CD14-positive monocyte (primary cell): ENCODE results near the gene DHPS. TPM values are rescaled to one million over a fixed set of nuclear protein-coding genes. Genes with fewer than 3 reads are reported as not detected.
A peak's percentile ranks its signal among the peaks of the same experiment; 100 is the strongest.

ENCODE experiments used
- DNase-seq, 3 donors: peaks; one replicate each; pipeline ENCODE4 v3.0.0-alpha.2; 2011 to 2022
- H2AFZ ChIP-seq: 2 replicates; pipeline ENCODE4 v1.6.0; 2012; ENCODE audit warnings: mild to moderate bottlenecking, low read depth, low read length, inconsistent platforms; ENCODE audit not compliant: insufficient read depth, poor library complexity, severe bottlenecking
- H3K27ac ChIP-seq, 2 donors: 1 replicate in 1 of 2; 2 replicates in 1 of 2; pipeline ENCODE4 v1.5.1; 2012 to 2013; ENCODE audit warnings: low read length in 2 of 2, control low read depth in 1 of 2, inconsistent platforms in 1 of 2, low read depth in 1 of 2, mild to moderate bottlenecking in 1 of 2
- H3K27me3 ChIP-seq, 2 donors: one replicate each; pipeline versions ENCODE4 v1.6.0 to v1.6.1; 2011 to 2013; ENCODE audit warnings: low read length in 2 of 2; ENCODE audit not compliant: control insufficient read depth in 2 of 2, insufficient read depth in 2 of 2
- H3K36me3 ChIP-seq, 2 donors: replicated peaks in 1 of 2; 1 replicate in 1 of 2; 2 replicates in 1 of 2; pipeline versions ENCODE4 v1.5.1 to v1.6.1; 2012 to 2013; ENCODE audit warnings: low read length in 2 of 2, control low read depth in 1 of 2, inconsistent platforms in 1 of 2, mild to moderate bottlenecking in 1 of 2; ENCODE audit not compliant: insufficient read depth in 2 of 2, control insufficient read depth in 1 of 2
- H3K4me1 ChIP-seq, 2 donors: 1 replicate in 1 of 2; 2 replicates in 1 of 2; pipeline versions ENCODE4 v1.5.1 to v1.6.1; 2012 to 2013; ENCODE audit warnings: low read length in 2 of 2, control low read depth in 1 of 2, inconsistent platforms in 1 of 2, mild to moderate bottlenecking in 1 of 2, moderate library complexity in 1 of 2; ENCODE audit not compliant: insufficient read depth in 2 of 2, control insufficient read depth in 1 of 2
- H3K4me2 ChIP-seq: replicated peaks from 2 replicates; pipeline ENCODE3; 2012; ENCODE audit warnings: low read length, moderate library complexity, mild to moderate bottlenecking; ENCODE audit not compliant: poor library complexity, severe bottlenecking; ENCODE audit errors: extremely low read depth
- H3K4me3 ChIP-seq, 3 experiments: fragments of 200-600 bp in 1 of 3; sonication (generic) in 1 of 3; replicated peaks in 1 of 3; 1 replicate in 2 of 3; 2 replicates in 1 of 3; pipeline ENCODE4 v1.5.1; 2011 to 2013; ENCODE audit warnings: low read length in 3 of 3, mild to moderate bottlenecking in 3 of 3, control low read depth in 2 of 3, low read depth in 2 of 3, inconsistent platforms in 1 of 3, moderate library complexity in 1 of 3
- H3K79me2 ChIP-seq: 2 replicates; pipeline ENCODE4 v1.6.0; 2012; ENCODE audit warnings: mild to moderate bottlenecking, control low read depth, inconsistent platforms, low read length, moderate library complexity; ENCODE audit not compliant: insufficient read depth
- H3K9ac ChIP-seq: 2 replicates; pipeline ENCODE4 v1.6.0; 2017; ENCODE audit warnings: low read length, mild to moderate bottlenecking; ENCODE audit not compliant: insufficient read depth, poor library complexity, severe bottlenecking
- H3K9me3 ChIP-seq, 2 donors: replicated peaks in 1 of 2; 1 replicate in 1 of 2; 2 replicates in 1 of 2; pipeline versions ENCODE4 v1.5.1 to v1.6.1; 2012 to 2013; ENCODE audit warnings: low read length in 2 of 2, control low read depth in 1 of 2; ENCODE audit not compliant: control insufficient read depth in 1 of 2, insufficient read depth in 1 of 2
- H4K20me1 ChIP-seq: 2 replicates; pipeline ENCODE4 v1.6.0; 2012; ENCODE audit warnings: mild to moderate bottlenecking, low read length, control low read depth, moderate library complexity; ENCODE audit not compliant: insufficient read depth
- H3K27ac Mint-ChIP-seq, 7 donors: one replicate each; pipeline ENCODE4 v1.8.0; 2020; ENCODE audit warnings: mild to moderate bottlenecking in 7 of 7, mixed read lengths in 7 of 7, moderate library complexity in 6 of 7, inconsistent platforms in 2 of 7
- H3K27me3 Mint-ChIP-seq, 3 donors: one replicate each; pipeline ENCODE4 v1.8.0; 2021 to 2022; ENCODE audit warnings: low read depth in 3 of 3, mild to moderate bottlenecking in 3 of 3, mixed read lengths in 3 of 3, moderate library complexity in 3 of 3, inconsistent platforms in 1 of 3
- H3K36me3 Mint-ChIP-seq, 2 donors: one replicate each; pipeline ENCODE4 v1.8.0; 2020; ENCODE audit warnings: mixed read lengths in 2 of 2, inconsistent platforms in 1 of 2, mild to moderate bottlenecking in 1 of 2
- H3K4me1 Mint-ChIP-seq: one replicate; pipeline ENCODE4 v1.8.0; 2020; ENCODE audit warnings: mild to moderate bottlenecking, mixed read lengths
- H3K4me3 Mint-ChIP-seq, 2 donors: one replicate each; pipeline ENCODE4 v1.8.0; 2020; ENCODE audit warnings: mild to moderate bottlenecking in 2 of 2, mixed read lengths in 2 of 2, moderate library complexity in 1 of 2
- H3K9me3 Mint-ChIP-seq, 7 donors: one replicate each; pipeline ENCODE4 v1.8.0; 2020 to 2022; ENCODE audit warnings: mixed read lengths in 7 of 7, mild to moderate bottlenecking in 6 of 7, moderate library complexity in 6 of 7, inconsistent platforms in 2 of 7
- whole genome bisulfite sequencing: methylation state at CpG from one replicate; pipeline ENCODE4 v1.1.5; 2013; ENCODE audit warnings: missing lambda C conversion rate; ENCODE audit not compliant: insufficient coverage; 5-methylcytosine and 5-hydroxymethylcytosine counted together
- intact Hi-C, 2 donors: fragments of 100-400 bp; cut with micrococcal nuclease; formaldehyde crosslinking; loops; one replicate each; pipeline versions ENCODE4 v1.15.0 to v1.15.1; 2023
- polyA plus RNA-seq, 3 donors: library from polyadenylated mRNA; depleted of rRNA in 1 of 3; unstranded in 2 of 3; stranded (reverse) in 1 of 3; fragments of 300-500 nt in 2 of 3; fragments of >200 nt in 1 of 3; fragmentation: Illumina TruSeq in 2 of 3; gene quantifications; 1 replicate in 2 of 3; 2 replicates in 1 of 3; pipeline ENCODE4 v1.2.3, GENCODE V29; 2012 to 2021
- TF ChIP-seq, protein P1 (sequence below): fragments of 200-600 bp; IDR thresholded peaks from one replicate; pipeline ENCODE4 v1.8.0; 2022; ENCODE audit warnings: antibody characterized with exemption, mild to moderate bottlenecking

DHPS gene
- polyA plus RNA-seq, 3 donors, result 51.0 to 130 (median 53.4) TPM

DNA sequence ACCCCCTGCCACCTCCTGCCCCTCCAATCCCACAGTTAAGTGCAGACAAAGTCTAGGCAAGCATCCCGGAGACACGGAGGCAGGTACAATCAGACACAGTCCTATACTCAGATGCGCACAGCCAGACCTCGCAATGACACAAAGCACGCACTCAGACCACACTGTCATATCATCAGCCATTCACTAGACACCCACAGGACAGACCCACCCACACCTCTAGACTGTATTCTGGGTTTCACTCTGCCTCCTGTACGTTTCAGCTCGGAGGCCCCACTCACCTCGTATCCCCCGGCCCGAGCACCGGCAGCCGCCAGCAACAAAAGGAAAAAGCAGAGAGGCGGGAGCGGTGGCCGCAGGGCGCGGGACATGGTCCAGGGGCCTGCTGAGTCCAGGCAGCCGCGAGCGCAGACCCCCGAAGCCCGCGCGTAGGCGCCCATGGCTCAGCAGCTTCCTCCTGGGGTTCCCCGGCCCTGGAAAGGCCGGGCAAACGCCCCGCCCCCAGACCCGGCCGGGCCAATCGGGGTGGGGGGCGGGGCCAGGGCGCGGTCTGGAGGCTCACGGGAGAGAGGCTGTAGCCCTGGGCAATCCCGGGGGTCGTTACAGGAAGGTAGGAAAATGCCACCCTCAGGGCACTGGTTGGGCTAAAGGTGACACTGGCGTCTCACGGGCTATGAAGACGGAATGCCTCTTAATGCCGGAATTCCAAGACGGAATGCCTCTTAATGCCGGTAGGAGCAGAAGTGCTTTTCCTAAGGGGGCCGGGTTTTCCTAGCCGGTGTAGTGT is 15.2 kb downstream of the DHPS start, which contains the start of the genes MAN2B1 and WDR83:
Gene MAN2B1 (minus strand): TSS at position 478 of the 784 bp plus-strand sequence. CDS start 41 bp downstream, at position 437.
Gene WDR83 (plus strand): TSS at position 543 of the 784 bp plus-strand sequence. CDS start 2,984 bp downstream, outside the sequence.
- Mint-ChIP-seq H3K27me3 (peaks cover 0 to 3% (median 2%) of the 10 kb centered on the region in 3 donors), H3K9me3 (no peaks in the 10 kb centered on the region), H3K4me3 (peak within 1 kb of the TSS; percentile 95 to 98), H3K27ac (peak within 1 kb of the TSS; percentile 94 to 100 (median 97)), H3K36me3 (peaks cover 22 to 40% of the 10 kb centered on the region in 2 donors), H3K4me1 (peaks cover 42% of the 10 kb centered on the region)
- peak within 1 kb of the TSS; percentile 77 for H3K4me2 ChIP-seq
- H2AFZ ChIP-seq, result peak within 1 kb of the TSS; percentile 85
- TF ChIP-seq, protein P1, sequence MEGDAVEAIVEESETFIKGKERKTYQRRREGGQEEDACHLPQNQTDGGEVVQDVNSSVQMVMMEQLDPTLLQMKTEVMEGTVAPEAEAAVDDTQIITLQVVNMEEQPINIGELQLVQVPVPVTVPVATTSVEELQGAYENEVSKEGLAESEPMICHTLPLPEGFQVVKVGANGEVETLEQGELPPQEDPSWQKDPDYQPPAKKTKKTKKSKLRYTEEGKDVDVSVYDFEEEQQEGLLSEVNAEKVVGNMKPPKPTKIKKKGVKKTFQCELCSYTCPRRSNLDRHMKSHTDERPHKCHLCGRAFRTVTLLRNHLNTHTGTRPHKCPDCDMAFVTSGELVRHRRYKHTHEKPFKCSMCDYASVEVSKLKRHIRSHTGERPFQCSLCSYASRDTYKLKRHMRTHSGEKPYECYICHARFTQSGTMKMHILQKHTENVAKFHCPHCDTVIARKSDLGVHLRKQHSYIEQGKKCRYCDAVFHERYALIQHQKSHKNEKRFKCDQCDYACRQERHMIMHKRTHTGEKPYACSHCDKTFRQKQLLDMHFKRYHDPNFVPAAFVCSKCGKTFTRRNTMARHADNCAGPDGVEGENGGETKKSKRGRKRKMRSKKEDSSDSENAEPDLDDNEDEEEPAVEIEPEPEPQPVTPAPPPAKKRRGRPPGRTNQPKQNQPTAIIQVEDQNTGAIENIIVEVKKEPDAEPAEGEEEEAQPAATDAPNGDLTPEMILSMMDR, result no peak
- peaks cover 49 to 61% of the 10 kb centered on the region in 2 donors for H3K4me1 ChIP-seq
- peak within 1 kb of the TSS; percentile 93 to 98 (median 96) for H3K4me3 ChIP-seq
- peaks cover 39% of the 10 kb centered on the region for H4K20me1 ChIP-seq
- H3K27me3 ChIP-seq, result no peaks in the 10 kb centered on the region
- H3K9me3 ChIP-seq, result no peaks in the 10 kb centered on the region
- peaks cover 32 to 34% of the 10 kb centered on the region in 2 donors for H3K36me3 ChIP-seq
- H3K27ac ChIP-seq, result peak within 1 kb of the TSS; percentile 76 to 100
- intact Hi-C loops, result loop anchor here (5.0 to 10.0 kb wide), 4 partner anchors 52 to 502 kb away; partner anchors contain the start of genes ZNF490 (in 2 of the 2), ZNF791 (in 2 of the 2), JUNB (in 1 of the 2) and ZNF136 (in 1 of the 2)
- H3K9ac ChIP-seq, result peak within 1 kb of the TSS; percentile 95
- WGBS, result under 1% methylated on average over 46 of the region's 46 CpGs
- H3K79me2 ChIP-seq, result peaks cover 72% of the 10 kb centered on the region
- peak; percentile 76 to 84 (median 78) for DNase-seq

DNA sequence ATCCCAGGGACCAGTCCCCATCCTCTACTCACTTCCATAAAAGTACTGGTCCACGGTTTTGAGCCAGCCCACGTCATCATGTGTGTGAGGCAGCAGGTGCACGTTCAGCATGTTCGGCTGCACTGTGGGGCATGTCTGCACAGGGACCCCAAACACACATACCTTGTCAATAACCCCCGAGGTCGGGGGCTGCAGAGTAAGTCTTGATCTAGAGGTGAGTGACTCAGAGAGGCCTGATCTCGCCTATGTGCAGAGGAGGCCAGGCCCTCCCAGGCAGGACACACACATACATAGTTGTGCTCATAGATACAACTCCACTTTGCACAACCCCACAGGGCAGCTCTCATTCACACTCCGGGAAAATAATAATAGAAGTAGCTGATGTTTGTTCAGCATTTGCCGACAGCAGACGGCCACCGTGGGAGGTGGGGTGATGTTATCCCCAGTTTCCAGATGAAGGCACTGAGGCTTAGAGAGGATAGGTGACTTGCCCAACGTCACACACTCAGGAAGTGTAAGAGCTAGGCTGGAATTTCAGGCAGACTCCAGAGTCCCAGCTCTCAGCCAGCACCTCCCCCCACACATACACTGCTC is 15.9 kb downstream of the DHPS start:
- Mint-ChIP-seq H3K9me3 (no peaks in the 10 kb centered on the region), H3K27me3 (peaks cover 0 to 3% (median 2%) of the 10 kb centered on the region in 3 donors), H3K27ac (peak overlapping the region; percentile 94 to 98 (median 96)), H3K36me3 (peaks cover 29 to 47% of the 10 kb centered on the region in 2 donors), H3K4me3 (peak overlapping the region; percentile 95 to 98), H3K4me1 (peaks cover 42% of the 10 kb centered on the region)
- Histone ChIP-seq H3K4me3 (peak overlapping the region; percentile 93 to 98 (median 96)), H3K9ac (peak overlapping the region; percentile 95), H4K20me1 (peaks cover 46% of the 10 kb centered on the region), H3K27me3 (no peaks in the 10 kb centered on the region), H3K4me2 (peak overlapping the region; percentile 77), H3K27ac (peak overlapping the region; percentile 76 to 96), H2AFZ (no peak overlapping the region), H3K36me3 (peaks cover 39 to 41% of the 10 kb centered on the region in 2 donors), H3K79me2 (peaks cover 74% of the 10 kb centered on the region), H3K9me3 (no peaks in the 10 kb centered on the region), H3K4me1 (peaks cover 49 to 60% of the 10 kb centered on the region in 2 donors)
- intact Hi-C loops, result loop anchor here (2.0 to 10.0 kb wide), 5 partner anchors 15 to 501 kb away; partner anchors contain the start of genes ZNF490 (in 2 of the 2), ZNF791 (in 2 of the 2), DHPS (in 1 of the 2) and JUNB (in 1 of the 2)
- peak; percentile 24 to 67 (median 40) for DNase-seq
- TF ChIP-seq, protein P1, result no peak
- WGBS, result no CpG with 5 or more reads among the region's 12 CpGs
